ENCODE data around the gene MAST3. TPM values are rescaled to one million over a fixed set of nuclear protein-coding genes. Genes with fewer than 3 reads are reported as not detected.

Gene MAST3
- total RNA-seq, 1 donor from 2014 or later: 4.6 TPM

DNA sequence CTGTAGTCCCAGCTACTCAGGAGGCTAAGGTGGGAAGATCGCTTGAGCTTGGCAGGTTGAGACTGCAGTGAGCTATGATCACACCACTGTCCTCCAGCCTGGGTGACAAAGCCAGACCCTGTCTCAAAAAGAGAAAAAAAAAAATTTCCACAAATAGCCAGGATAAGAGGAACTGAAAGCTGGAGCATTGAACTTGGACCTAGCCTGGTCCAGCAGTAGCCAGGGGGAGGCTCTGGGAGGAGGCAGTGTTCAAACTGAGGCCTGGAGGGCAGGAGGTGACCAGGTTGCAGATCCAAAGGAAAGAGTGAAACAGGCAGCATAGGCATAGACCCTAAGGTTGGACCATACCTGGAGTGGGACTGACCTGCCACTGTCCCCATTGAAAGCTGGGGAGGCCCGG is 28.5 kb downstream of the MAST3 start:
- TF ChIP-seq, protein P1, sequence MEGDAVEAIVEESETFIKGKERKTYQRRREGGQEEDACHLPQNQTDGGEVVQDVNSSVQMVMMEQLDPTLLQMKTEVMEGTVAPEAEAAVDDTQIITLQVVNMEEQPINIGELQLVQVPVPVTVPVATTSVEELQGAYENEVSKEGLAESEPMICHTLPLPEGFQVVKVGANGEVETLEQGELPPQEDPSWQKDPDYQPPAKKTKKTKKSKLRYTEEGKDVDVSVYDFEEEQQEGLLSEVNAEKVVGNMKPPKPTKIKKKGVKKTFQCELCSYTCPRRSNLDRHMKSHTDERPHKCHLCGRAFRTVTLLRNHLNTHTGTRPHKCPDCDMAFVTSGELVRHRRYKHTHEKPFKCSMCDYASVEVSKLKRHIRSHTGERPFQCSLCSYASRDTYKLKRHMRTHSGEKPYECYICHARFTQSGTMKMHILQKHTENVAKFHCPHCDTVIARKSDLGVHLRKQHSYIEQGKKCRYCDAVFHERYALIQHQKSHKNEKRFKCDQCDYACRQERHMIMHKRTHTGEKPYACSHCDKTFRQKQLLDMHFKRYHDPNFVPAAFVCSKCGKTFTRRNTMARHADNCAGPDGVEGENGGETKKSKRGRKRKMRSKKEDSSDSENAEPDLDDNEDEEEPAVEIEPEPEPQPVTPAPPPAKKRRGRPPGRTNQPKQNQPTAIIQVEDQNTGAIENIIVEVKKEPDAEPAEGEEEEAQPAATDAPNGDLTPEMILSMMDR (IDR thresholded peaks at IDR 0.05; ENCODE audit: insufficient read depth, low read length, poor library complexity, severe bottlenecking): no peak

DNA sequence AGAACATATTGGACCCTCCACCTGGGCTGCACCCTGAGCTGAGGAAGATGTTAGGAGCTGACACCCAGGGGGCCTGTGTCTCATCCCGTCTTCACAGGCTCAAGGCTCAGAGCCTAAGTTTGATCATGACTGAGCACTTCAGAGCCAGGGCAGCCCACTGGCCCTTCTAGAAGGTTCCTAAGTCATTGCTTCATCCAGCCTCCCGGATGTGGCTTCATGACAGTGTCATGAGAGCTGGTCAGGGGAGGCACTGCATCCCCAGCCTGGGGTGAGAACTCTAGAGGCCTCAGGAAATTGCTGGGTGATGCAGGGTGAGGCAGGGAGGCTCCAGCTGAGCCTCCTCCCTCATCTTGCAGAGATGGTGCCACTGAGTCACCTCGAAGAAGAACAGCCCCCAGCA is 30.5 kb downstream of the MAST3 start:
- DNase-seq (ENCODE audit: low read depth): no peak
- TF ChIP-seq, protein P1 (IDR thresholded peaks at IDR 0.05; ENCODE audit: insufficient read depth, low read length, poor library complexity, severe bottlenecking): no peak
- Histone ChIP-seq H3K36me3 (ENCODE audit: control insufficient read depth, insufficient read depth, low read length) (peaks cover 2% of the 10 kb centered on the region), H3K4me3 (ENCODE audit: low read depth, low read length) (no peak overlapping the region), H3K27me3 (ENCODE audit: control insufficient read depth, insufficient read depth, low read length) (no peaks in the 10 kb centered on the region)

More for the DNA sequence above, 28.5 kb downstream of the MAST3 start:
- H3K27me3 ChIP-seq (ENCODE audit: control insufficient read depth, insufficient read depth, low read length): no peaks in the 10 kb centered on the region
- peaks cover 2% of the 10 kb centered on the region for H3K36me3 ChIP-seq (ENCODE audit: control insufficient read depth, insufficient read depth, low read length)
- DNase-seq (ENCODE audit: low read depth): no peak
- H3K4me3 ChIP-seq (ENCODE audit: low read depth, low read length): no peak overlapping the region

DNA sequence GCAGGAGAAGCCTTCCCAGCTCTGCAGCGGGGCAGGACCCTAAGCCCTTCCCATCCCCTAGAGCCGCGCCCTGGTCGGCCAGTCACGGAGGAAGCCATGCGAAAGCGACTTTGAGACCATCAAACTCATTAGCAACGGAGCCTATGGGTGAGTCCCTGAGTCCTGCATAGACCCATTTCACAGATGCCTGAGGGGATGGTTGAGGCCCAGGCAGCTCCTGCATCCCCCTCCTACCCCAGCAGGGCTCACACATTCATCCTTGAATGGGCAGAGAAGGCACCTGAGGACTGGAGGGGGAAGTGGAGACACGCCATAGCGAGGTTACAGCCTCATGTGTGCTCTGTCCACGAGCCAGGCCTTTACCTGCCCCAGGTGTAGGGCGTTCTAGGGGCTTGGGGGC is 31.2 kb downstream of the MAST3 start:
- TF ChIP-seq, protein P1 (IDR thresholded peaks at IDR 0.05; ENCODE audit: insufficient read depth, low read length, poor library complexity, severe bottlenecking): no peak
- H3K4me3 ChIP-seq (ENCODE audit: low read depth, low read length): no peak overlapping the region
- no peaks in the 10 kb centered on the region for H3K27me3 ChIP-seq (ENCODE audit: control insufficient read depth, insufficient read depth, low read length)
- no peak for DNase-seq (ENCODE audit: low read depth)
- H3K36me3 ChIP-seq (ENCODE audit: control insufficient read depth, insufficient read depth, low read length): peaks cover 2% of the 10 kb centered on the region

DNA sequence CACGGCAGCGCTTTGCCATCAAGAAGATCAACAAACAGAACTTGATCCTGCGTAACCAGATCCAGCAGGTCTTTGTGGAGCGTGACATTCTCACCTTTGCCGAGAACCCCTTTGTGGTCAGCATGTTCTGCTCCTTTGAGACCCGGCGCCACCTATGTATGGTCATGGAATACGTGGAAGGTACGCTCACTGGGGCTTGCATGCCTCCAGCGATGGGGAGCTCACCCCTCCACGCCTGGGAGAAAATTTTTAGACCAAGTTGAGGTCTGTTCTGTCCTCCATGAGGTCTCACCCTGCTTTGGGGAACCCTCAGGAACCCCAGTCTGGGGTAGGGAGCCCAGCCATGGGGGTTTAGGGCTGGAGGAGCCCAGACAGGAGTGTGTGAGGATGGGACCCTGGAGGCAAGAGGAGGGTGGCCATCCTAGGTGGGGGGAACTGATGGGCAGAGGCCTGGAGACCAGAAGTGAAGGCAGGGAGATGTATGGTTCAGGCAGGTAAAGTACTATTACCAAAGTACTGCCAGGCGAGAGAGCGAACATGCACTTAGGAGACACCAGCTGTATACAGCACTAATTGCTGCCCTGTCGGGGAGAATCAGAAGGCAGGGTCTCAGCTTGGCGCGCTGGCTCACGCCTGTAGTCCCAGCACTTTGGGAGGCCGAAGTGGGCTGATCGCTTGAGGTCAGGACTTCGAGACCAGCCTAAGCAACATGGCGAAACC is 33.1 kb downstream of the MAST3 start:
- Histone ChIP-seq H3K4me3 (ENCODE audit: low read depth, low read length) (no peak overlapping the region), H3K27me3 (ENCODE audit: control insufficient read depth, insufficient read depth, low read length) (no peaks in the 10 kb centered on the region), H3K36me3 (ENCODE audit: control insufficient read depth, insufficient read depth, low read length) (no peaks in the 10 kb centered on the region)
- TF ChIP-seq, protein P1 (IDR thresholded peaks at IDR 0.05; ENCODE audit: insufficient read depth, low read length, poor library complexity, severe bottlenecking): no peak
- DNase-seq (ENCODE audit: low read depth): no peak

DNA sequence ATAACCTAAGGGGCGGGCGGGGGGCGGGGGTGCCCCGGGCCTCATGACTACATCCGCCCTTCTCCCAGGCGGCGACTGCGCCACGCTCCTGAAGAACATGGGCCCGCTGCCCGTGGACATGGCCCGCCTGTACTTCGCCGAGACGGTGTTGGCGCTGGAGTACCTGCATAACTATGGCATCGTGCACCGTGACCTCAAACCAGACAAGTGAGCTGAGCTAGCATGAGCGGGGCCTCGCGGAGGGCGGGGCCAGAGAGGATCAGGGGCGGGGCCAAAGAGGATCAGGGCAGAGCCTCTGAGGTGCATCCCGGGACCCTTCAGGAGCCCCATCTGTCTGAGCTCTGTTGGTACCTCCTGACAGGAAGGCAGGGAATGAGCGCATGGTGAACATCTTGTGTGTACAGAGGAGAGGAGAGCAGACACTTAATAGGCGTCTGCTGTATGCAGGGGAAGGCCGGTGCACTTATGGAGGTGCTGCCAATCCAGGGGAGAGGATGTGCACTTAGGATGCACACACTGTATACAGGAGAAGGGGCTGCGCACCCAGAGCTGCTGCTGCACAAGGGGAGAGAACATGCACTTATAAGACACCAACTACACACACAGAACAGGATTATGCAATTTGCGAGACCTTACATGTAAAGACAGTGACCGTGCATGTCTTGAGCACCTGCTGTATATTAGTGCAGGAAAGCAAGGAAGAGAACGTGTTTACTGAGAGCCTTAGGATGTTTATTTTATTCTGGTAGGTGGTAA is 34.4 kb downstream of the MAST3 start:
- DNase-seq (ENCODE audit: low read depth): no peak
- no peaks in the 10 kb centered on the region for H3K36me3 ChIP-seq (ENCODE audit: control insufficient read depth, insufficient read depth, low read length)
- TF ChIP-seq, protein P1 (IDR thresholded peaks at IDR 0.05; ENCODE audit: insufficient read depth, low read length, poor library complexity, severe bottlenecking): no peak
- H3K27me3 ChIP-seq (ENCODE audit: control insufficient read depth, insufficient read depth, low read length): no peaks in the 10 kb centered on the region
- no peak overlapping the region for H3K4me3 ChIP-seq (ENCODE audit: low read depth, low read length)
